Lower leg skin (tissue), 3 donors: ENCODE measurements around the gene NUP98.
"Not testable (repeated sequence)": the region's sequence is repeated elsewhere in the genome, so short reads cannot be mapped to it uniquely, and the experiment has no call there.

ENCODE experiments used
- CTCF ChIP-seq, 3 donors: fragments of 450-650 bp; IDR thresholded peaks; one replicate each; pipeline ENCODE4 v1.5.1; 2016; ENCODE audit warnings: antibody characterized with exemption in 3 of 3, mild to moderate bottlenecking in 3 of 3, moderate library complexity in 2 of 3
- POLR2A ChIP-seq, 2 donors: fragments of 450-650 bp; IDR thresholded peaks; one replicate each; pipeline ENCODE4 v1.6.1; 2016 to 2017; ENCODE audit warnings: antibody characterized with exemption in 2 of 2, mild to moderate bottlenecking in 1 of 2, moderate library complexity in 1 of 2

- TF ChIP-seq CTCF, POLR2A (IDR thresholded peaks at IDR 0.05): not testable (repeated sequence)
These were observed 144.8 kb downstream of the NUP98 start for GRCh38 chr11:3652514-3652913.
